Ovary (tissue), 3 donors: ENCODE data around the gene CDCA7L.

ENCODE experiments used
- EP300 ChIP-seq: sonication (generic); formaldehyde crosslinking; IDR thresholded peaks from one replicate; pipeline ENCODE4 v1.6.1; 2017; ENCODE audit warnings: antibody characterized with exemption
- POLR2A ChIP-seq: fragments of 450-650 bp; IDR thresholded peaks from one replicate; pipeline ENCODE4 v1.6.1; 2017; ENCODE audit warnings: antibody characterized with exemption, mild to moderate bottlenecking, moderate library complexity
- TF ChIP-seq, protein P1 (sequence below), 3 donors: fragments of 450-650 bp in 2 of 3; fragments of 200-600 bp in 1 of 3; IDR thresholded peaks; one replicate each; pipeline versions ENCODE4 v1.5.1 to v1.8.0; 2016 to 2022; ENCODE audit warnings: antibody characterized with exemption in 3 of 3, mild to moderate bottlenecking in 1 of 3
- donor health status: DM: no; HTN: no; CAD: no.

DNA sequence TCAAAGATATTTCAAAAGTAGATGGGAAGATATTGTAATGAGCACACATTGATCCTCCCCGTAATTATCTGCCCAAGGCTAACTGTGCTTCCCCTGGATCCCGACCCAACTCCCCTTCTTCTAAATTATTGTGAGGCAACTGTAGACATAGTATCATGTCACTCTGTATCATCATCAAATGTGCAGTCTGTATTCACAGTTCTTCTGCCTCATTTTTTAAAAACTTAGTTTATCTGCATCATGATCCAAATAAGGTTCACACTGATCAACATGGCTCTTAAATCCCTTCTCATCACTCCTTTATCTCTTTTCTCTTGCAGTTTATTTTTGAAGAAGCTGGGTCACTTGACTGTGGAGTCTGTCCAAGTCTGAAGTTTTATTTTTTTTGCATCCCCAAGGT is 27.5 kb downstream of the CDCA7L start:
- TF ChIP-seq, protein P1, sequence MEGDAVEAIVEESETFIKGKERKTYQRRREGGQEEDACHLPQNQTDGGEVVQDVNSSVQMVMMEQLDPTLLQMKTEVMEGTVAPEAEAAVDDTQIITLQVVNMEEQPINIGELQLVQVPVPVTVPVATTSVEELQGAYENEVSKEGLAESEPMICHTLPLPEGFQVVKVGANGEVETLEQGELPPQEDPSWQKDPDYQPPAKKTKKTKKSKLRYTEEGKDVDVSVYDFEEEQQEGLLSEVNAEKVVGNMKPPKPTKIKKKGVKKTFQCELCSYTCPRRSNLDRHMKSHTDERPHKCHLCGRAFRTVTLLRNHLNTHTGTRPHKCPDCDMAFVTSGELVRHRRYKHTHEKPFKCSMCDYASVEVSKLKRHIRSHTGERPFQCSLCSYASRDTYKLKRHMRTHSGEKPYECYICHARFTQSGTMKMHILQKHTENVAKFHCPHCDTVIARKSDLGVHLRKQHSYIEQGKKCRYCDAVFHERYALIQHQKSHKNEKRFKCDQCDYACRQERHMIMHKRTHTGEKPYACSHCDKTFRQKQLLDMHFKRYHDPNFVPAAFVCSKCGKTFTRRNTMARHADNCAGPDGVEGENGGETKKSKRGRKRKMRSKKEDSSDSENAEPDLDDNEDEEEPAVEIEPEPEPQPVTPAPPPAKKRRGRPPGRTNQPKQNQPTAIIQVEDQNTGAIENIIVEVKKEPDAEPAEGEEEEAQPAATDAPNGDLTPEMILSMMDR (IDR thresholded peaks at IDR 0.05), result no peak
- no peak for TF ChIP-seq POLR2A
- TF ChIP-seq EP300, result no peak
